Fibroblast of skin of right quadriceps (primary cell): Measurements from ENCODE around the gene KLHDC10.
"Not testable (repeated sequence)": the region's sequence is repeated elsewhere in the genome, so short reads cannot be mapped to it uniquely, and the experiment has no call there.

Source experiments
- DNase-seq: peaks from one replicate; pipeline ENCODE4 v3.0.0-alpha.2; 2013

The KLHDC10 gene

DNA sequence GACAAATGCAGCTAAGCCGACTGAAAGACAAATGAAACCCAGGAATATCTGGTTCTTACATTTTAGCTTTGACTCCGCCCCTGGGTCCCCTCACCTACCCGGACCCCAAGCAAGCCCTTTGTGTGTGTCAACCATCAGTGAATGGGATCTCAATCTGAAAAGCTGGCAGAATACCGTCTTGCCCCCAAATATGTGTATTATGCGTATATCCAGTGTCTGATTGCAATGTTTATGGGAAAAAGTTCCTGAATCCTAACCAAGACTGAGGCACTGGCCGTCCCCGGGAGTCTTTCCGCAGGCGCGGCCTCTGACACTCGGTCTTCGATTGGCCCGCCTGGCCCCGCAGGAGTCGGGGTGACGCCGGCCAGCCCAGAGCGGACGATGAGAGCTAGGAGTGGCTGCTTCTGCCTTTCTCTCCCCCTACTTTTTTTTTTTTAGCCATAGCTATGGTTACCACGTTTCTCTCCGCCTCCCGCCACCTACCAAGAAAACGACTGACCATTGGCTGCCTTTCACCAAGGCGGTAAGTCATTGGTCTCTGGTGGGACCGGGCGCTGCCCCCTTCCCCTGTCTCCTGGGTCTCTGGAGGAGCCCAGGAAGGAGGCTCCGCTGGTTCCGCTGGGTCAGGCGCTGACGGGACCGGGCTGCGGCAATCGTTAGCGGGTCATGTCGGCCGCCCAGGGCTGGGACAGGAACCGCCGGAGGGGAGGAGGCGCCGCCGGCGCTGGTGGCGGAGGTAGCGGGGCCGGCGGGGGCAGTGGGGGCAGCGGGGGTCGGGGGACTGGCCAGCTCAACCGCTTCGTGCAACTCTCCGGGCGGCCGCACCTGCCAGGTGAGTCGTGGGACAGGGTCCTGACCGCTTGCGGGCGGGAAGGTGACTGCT is at the start of gene KLHDC10:
Gene KLHDC10 (plus strand): TSS at position 557 of the 883 bp plus-strand sequence. CDS start 110 bp downstream, at position 667.
- DNase-seq = peak; percentile 99

GRCh38 chr7:130021105-130021834 is 49.1 kb upstream of the KLHDC10 start:
- DNase-seq = no peak

GRCh38 chr7:130022115-130022514 is 48.2 kb upstream of the KLHDC10 start:
- DNase-seq = no peak

GRCh38 chr7:130022623-130023175 is 47.6 kb upstream of the KLHDC10 start:
- DNase-seq = no peak

DNA sequence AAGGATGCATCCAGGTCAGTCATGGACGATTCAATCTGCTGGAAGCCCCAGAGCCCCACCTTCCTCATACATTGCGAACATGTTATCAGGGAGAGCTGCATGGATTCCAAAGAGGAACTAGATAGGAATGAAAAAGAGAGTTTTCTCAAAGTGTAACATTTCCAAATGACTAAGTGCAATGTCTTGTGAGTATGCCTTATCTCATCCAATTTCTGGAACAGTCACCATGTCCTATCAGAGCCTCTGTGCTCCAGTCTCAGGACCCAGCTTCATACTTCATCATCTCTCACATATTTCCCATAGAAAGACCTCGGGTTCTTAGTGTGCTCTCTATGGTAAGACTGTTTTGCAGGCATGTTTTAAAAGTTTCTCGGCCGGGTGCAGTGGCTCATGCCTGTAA is 45.9 kb upstream of the KLHDC10 start:
- DNase-seq = no peak

GRCh38 chr7:130032698-130033097 is 37.6 kb upstream of the KLHDC10 start:
- DNase-seq = no peak

GRCh38 chr7:130037703-130038102 is 32.6 kb upstream of the KLHDC10 start:
- DNase-seq = no peak

- DNase-seq = no peak
These were observed 29.8 kb upstream of the KLHDC10 start for GRCh38 chr7:130040576-130040975.

DNA sequence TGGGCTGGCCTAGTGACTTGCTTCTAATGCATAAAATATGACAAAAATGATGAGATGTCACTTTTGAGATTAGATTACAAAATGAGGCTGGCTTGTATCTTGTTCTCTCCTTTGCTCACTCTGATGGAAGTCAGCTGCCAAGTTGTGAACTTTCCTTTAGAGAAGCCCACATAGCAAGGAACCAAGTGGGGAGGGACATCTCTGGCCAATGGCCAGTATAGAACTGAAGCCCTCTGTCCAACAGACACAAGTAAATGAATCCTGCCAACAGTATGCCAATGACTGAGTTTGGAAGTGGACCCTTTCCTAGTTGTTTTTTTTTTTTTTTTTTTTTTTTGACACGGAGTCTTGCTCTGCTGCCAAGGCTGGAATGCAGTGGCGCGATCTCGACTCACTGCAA is 22.5 kb upstream of the KLHDC10 start:
- DNase-seq = no peak

- no peak for DNase-seq
These were observed 21.4 kb upstream of the KLHDC10 start for GRCh38 chr7:130048906-130049305.

DNA sequence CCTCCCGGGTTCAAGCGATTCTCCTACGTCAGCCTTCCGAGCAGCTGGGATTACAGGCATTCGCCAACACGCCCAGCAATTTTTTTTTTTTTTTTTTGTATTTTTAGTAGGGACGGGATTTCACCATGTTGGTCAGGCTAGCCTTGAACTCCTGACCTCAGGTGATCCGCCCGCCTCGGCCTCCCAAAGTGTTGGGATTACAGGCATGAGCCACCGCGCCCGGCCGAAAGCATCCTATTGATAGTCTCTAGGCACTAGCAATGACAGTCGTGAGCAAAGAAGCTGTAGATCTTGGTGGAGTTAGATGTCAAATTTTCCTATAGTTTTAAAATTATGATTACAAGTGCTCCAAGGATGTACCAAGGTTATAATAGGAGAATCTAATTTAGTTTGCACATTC is 18.1 kb upstream of the KLHDC10 start:
- DNase-seq = not testable (repeated sequence)

DNA sequence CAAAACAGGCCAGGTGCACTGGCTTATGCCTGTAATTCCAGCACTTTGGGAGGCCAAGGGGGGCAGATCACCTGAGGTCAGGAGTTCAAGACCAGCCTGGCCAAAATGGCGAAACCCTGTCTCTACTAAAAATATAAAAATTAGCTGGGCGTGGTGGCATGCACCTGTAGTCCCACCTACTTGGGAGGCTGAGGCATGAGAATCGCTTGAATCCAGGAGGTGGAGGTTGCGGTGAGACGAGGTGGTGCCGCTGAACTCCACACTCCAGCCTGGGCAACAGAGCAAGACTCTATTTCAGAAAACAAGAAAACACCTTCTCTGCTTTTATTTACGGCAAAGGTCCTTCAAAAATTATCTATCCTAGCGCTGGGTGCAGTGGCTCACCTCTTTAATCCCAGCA is 15.1 kb upstream of the KLHDC10 start:
- not testable (repeated sequence) for DNase-seq

GRCh38 chr7:130062246-130062645 is 8.1 kb upstream of the KLHDC10 start:
- no peak for DNase-seq

- DNase-seq = peak; percentile 37
These were observed 7.3 kb upstream of the KLHDC10 start for GRCh38 chr7:130063036-130063435.

DNA sequence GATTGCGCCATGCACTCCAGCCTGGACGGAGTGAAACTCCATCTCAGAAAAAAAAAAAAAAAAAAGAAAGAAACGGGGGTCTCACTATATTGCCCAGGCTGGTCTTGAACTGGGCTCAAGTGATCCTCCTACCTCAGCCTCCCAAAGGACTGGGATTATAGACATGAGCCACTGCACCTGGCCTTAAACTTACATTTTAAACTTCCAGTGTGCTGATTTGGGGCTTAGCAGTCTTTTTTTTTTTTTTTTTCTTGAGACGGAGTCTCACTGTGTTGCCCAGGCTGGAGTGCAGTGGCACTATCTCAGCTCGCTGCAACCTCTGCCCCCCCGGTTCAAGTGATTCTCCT is 5.8 kb upstream of the KLHDC10 start:
- DNase-seq = not testable (repeated sequence)

- no peak for DNase-seq
These were observed 4.7 kb upstream of the KLHDC10 start for GRCh38 chr7:130065500-130066152.

DNA sequence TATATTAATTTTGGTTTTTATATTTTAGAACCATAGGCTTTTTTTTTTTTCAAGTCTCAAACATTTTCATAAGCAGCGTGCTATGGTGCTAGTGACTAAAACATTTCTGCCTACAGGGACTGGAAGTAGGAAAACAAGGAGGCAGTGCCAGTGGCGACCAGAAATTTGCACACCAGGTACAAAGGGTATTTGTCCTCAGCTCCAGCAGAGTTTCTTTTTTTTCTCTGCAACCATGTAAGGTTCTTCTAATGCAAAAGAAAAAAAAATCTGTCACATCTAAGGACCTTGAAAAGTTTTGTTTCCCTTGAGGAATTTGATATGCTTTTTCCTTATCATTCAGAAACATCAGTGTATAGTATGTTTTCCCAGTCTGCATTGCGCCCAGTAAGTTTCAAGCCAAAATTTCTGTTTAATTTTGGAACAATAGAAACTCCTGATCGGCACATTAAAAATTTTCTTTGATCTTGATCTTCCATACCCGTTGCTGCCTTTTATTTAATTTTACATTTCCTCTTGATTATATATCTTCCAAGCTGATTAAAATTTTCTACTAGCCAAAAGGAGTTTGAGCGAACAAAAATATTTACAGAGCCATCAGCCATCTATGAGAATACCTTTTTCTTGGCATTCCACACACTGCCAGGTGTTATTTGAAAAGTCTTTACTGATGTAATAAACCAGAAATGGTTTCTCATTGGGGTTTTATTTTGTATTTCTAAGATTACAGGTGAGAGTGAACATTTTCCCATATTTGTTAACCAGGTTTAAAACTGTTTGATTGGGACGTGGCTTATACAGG is 956 bp upstream of the KLHDC10 start:
- DNase-seq = no peak

DNA sequence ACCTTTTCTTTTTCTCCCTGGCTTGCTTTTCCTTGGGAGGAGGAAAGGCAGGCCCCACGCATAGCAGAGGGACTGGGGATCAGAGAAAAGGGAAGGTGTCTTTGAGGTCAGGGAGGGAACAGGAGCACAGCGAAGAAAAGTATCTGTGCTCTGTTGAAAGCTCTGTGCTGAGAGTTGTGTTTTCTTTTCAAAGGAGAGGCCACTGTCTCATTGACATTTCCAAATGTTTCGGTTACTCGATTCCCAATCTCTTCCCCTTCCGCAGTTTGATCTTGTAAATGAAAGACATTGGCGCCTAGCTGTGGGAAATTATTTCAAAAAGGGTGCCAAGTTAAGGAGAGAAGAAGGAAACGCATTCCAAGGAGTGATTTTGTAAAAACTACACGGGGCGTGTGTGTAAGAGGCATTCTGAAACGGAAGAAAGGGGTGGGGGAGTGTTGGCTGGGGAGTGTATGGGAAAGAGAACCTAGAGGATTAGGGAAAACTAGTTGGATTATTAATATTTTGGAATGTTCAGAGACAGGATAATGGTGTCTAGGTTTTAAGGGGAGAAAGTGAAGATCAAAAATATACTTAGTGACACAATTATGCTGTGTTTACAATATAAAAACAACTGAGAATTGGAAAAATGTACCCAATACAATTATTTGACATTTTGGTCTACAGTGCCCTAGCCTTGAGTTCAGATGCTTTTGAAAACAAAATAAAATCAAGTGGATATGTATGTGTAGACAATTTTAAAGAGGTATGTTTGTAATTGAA is 708 bp downstream of the KLHDC10 start:
- DNase-seq = no peak

GRCh38 chr7:130071701-130072622 is 1.6 kb downstream of the KLHDC10 start:
- DNase-seq = peak; percentile 86

DNA sequence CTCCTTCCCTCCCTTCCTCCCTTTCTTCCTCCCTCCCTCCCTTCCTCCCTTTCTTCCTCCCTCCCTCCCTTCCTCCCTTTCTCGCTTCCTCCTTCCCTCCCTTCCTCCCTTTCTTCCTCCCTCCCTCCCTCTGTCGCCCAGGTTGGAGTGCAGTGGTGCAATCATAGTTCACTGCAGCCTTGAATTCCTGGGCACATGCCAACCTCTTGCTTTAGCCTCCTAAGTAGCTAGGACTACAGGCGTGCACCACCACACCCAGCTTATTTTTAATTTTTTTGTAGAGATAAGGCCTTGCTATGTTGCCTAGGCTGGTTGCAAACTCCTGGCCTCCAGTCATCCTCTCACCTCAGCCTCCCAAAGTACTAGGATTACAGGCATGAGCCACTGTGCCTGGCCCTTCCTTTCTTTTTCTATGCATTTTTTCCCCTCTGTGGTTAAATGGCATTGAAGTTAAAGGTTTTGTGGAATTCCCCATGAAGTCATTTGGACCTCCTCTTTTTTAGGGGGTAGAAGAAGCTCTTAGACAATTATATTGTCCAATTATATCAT is 9.6 kb downstream of the KLHDC10 start:
- no peak for DNase-seq
